ENCODE measurements around the gene SYCP3.

DNA sequence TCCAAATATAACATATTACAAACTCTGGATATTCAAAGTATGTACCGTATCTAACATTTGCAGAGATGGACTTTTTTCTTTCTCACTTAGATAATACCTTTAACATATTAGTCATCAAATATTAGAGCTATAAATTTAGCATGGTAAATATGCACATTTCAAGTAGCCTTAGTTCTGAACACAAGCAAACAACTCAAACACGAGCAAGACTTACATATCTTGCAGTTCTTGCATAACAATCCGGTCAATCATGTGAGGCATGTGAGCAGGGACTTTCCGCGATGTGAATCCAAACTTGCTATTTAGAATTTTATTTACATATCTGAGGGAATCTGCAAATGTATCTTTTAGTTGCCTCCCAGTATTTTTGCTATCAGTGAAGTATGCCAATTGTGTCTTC is 22.1 kb upstream of the SYCP3 start:
- TF ChIP-seq, protein P1, sequence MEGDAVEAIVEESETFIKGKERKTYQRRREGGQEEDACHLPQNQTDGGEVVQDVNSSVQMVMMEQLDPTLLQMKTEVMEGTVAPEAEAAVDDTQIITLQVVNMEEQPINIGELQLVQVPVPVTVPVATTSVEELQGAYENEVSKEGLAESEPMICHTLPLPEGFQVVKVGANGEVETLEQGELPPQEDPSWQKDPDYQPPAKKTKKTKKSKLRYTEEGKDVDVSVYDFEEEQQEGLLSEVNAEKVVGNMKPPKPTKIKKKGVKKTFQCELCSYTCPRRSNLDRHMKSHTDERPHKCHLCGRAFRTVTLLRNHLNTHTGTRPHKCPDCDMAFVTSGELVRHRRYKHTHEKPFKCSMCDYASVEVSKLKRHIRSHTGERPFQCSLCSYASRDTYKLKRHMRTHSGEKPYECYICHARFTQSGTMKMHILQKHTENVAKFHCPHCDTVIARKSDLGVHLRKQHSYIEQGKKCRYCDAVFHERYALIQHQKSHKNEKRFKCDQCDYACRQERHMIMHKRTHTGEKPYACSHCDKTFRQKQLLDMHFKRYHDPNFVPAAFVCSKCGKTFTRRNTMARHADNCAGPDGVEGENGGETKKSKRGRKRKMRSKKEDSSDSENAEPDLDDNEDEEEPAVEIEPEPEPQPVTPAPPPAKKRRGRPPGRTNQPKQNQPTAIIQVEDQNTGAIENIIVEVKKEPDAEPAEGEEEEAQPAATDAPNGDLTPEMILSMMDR (conservative IDR thresholded peaks at IDR 0.05; ENCODE audit: low read depth, low read length) = no peak
- TF ChIP-seq EZH2 (IDR thresholded peaks at IDR 0.05; ENCODE audit: borderline replicate concordance, low read depth, low read length, poor library complexity, severe bottlenecking) = no peak
